ENCODE measurements around the gene CASZ1.

DNA sequence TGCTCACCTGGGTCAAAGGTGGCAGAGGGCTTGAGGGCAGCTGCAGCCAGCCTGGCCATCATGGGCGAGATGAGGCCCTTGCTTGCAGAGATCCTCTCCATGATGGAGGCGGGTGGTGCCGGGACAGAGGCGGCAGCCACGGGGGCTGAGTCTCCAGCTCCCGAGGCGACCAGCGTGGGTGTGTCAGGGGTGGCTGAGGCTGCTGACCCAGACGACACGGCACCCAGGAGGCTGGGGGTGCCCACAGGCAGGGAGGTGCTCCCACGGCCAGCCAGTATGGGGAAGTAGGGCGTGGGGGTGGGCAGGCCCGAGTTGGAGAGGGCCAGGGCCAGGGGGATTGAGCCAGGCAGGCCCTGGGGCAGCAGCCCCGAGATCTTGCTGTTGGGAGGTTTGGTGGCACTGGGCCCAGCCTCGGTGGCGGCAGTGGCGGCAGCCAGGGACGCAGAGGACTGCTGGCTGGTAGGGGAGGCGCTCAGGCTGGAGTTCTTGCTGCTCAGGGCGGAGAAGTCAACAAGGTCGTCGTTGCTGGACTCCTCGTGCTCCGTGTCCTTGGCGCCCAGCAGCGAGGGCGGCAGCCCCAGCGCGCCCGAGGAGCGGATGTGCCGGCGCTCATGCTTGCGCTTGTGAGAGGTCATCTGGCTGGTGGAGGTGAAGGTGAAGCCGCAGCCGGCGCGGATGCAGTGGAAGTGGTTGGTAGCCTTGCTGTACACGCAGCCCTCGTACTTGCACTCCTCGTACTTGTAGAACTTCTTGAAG lies 142.9 kb downstream of the CASZ1 start:
- TF ChIP-seq, protein P1, sequence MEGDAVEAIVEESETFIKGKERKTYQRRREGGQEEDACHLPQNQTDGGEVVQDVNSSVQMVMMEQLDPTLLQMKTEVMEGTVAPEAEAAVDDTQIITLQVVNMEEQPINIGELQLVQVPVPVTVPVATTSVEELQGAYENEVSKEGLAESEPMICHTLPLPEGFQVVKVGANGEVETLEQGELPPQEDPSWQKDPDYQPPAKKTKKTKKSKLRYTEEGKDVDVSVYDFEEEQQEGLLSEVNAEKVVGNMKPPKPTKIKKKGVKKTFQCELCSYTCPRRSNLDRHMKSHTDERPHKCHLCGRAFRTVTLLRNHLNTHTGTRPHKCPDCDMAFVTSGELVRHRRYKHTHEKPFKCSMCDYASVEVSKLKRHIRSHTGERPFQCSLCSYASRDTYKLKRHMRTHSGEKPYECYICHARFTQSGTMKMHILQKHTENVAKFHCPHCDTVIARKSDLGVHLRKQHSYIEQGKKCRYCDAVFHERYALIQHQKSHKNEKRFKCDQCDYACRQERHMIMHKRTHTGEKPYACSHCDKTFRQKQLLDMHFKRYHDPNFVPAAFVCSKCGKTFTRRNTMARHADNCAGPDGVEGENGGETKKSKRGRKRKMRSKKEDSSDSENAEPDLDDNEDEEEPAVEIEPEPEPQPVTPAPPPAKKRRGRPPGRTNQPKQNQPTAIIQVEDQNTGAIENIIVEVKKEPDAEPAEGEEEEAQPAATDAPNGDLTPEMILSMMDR (IDR thresholded peaks at IDR 0.05): no peak
- TF ChIP-seq EP300 (IDR thresholded peaks at IDR 0.05) (no peak), POLR2A (IDR thresholded peaks at IDR 0.05) (no peak), POLR2AphosphoS5 (IDR thresholded peaks at IDR 0.05) (no peak)
